PC-3 (cell line): ENCODE data around the gene C6. TPM values are rescaled to one million over a fixed set of nuclear protein-coding genes. Genes with fewer than 3 reads are reported as not detected.

Experiments used
- ATAC-seq: fragments of 200-7000 bp; cut with Tn5 transposase; 2 replicates; pipeline ENCODE4 v1.9.1; 2020; ENCODE audit warnings: mild to moderate bottlenecking, moderate library complexity
- BruUV-seq: library from RNA; stranded (reverse); fragments of 400-500 nt; replicated peaks from 2 replicates; lab custom pipeline; 2021; lab: Mats Ljungman, UMichigan
- CTCF ChIA-PET: fragments of 300-600 bp; sonication (Branson Sonifier 250); formaldehyde crosslinking; loops from one replicate; lab custom pipeline; 2022; ENCODE audit warnings: antibody characterized with exemption; lab: Charles Lee
- POLR2A ChIA-PET: fragments of 300-600 bp; sonication (Branson Sonifier 250); formaldehyde crosslinking; loops from one replicate; lab custom pipeline; 2022; ENCODE audit warnings: antibody characterized with exemption; ENCODE audit not compliant: unreplicated experiment; lab: Charles Lee
- DNase-seq: peaks from one replicate; pipeline ENCODE4 v3.0.0-alpha.2; 2015
- H2AFZ ChIP-seq: fragments of 300-600 bp; sonication (generic); 2 replicates; pipeline ENCODE4 v1.6.0; 2016; ENCODE audit warnings: antibody characterized with exemption, low read length
- H3F3A ChIP-seq: fragments of 300-600 bp; sonication (generic); one replicate; pipeline ENCODE4 v1.6.0; 2017; ENCODE audit warnings: antibody characterized with exemption, low read length, control low read depth, mild to moderate bottlenecking; ENCODE audit not compliant: unreplicated experiment
- H3K27ac ChIP-seq: fragments of 300-600 bp; sonication (generic); 2 replicates; pipeline ENCODE4 v1.5.1; 2016; ENCODE audit warnings: mild to moderate bottlenecking, low read length
- H3K27me3 ChIP-seq: fragments of 300-600 bp; sonication (generic); 2 replicates; pipeline ENCODE4 v1.6.1; 2016; ENCODE audit warnings: low read length, mixed read lengths
- H3K36me3 ChIP-seq: fragments of 300-600 bp; sonication (generic); 2 replicates; pipeline ENCODE4 v1.6.1; 2016; ENCODE audit warnings: low read depth, mixed run types, low read length, mixed read lengths
- H3K4me1 ChIP-seq: fragments of 300-600 bp; sonication (generic); 2 replicates; pipeline ENCODE4 v1.5.1; 2016; ENCODE audit warnings: low read length; ENCODE audit not compliant: insufficient read depth
- H3K4me2 ChIP-seq: fragments of 300-600 bp; sonication (generic); 2 replicates; pipeline ENCODE4 v1.6.0; 2016; ENCODE audit warnings: low read length
- H3K4me3 ChIP-seq: fragments of 300-600 bp; sonication (generic); 2 replicates; pipeline ENCODE4 v1.5.1; 2016; ENCODE audit warnings: mild to moderate bottlenecking, low read length, mixed read lengths
- H3K79me2 ChIP-seq: fragments of 300-600 bp; sonication (generic); 2 replicates; pipeline ENCODE4 v1.6.1; 2017; ENCODE audit warnings: low read length, mixed read lengths
- H3K9ac ChIP-seq: fragments of 300-600 bp; sonication (generic); 2 replicates; pipeline ENCODE4 v1.6.0; 2016; ENCODE audit warnings: mild to moderate bottlenecking, low read length
- H3K9me2 ChIP-seq: fragments of 300-600 bp; sonication (generic); replicated peaks from 2 replicates; pipeline ENCODE4 v1.6.1; 2016; ENCODE audit warnings: mixed run types, low read length, mixed read lengths
- H3K9me3 ChIP-seq: fragments of 300-600 bp; sonication (generic); 2 replicates; pipeline ENCODE4 v1.6.1; 2016; ENCODE audit warnings: low read length, mixed read lengths
- H4K20me1 ChIP-seq: fragments of 300-600 bp; sonication (generic); 2 replicates; pipeline ENCODE4 v1.6.1; 2016; ENCODE audit warnings: low read length, mixed read lengths
- EZH2 ChIP-seq: fragments of 300-600 bp; sonication (generic); IDR thresholded peaks from one replicate; pipeline ENCODE4 v1.6.1; 2017; ENCODE audit warnings: antibody characterized with exemption, mild to moderate bottlenecking, low read length; ENCODE audit not compliant: unreplicated experiment
- EZH2phosphoT487 ChIP-seq: fragments of 300-600 bp; sonication (generic); IDR thresholded peaks from 2 replicates; pipeline ENCODE4 v1.6.1; 2018; ENCODE audit warnings: mild to moderate bottlenecking, antibody characterized with exemption, low read length, borderline replicate concordance
- intact Hi-C: fragments of 100-400 bp; cut with micrococcal nuclease; formaldehyde crosslinking; loops from 2 replicates; pipeline ENCODE4 v1.9.0; 2023
- total RNA-seq: library from RNA; depleted of rRNA; stranded (reverse); fragments of >200 nt; gene quantifications from 2 replicates; pipeline ENCODE4 v1.2.3, GENCODE V29; 2014; rRNA removed
- TF ChIP-seq, protein P1 (sequence below): fragments of 300-600 bp; sonication (generic); conservative IDR thresholded peaks from 2 replicates; pipeline ENCODE4 v1.5.1; 2017; ENCODE audit warnings: antibody characterized with exemption, low read depth, mild to moderate bottlenecking, low read length

The C6 gene
- total RNA-seq, 1 experiment from 2014 or later = not detected

DNA sequence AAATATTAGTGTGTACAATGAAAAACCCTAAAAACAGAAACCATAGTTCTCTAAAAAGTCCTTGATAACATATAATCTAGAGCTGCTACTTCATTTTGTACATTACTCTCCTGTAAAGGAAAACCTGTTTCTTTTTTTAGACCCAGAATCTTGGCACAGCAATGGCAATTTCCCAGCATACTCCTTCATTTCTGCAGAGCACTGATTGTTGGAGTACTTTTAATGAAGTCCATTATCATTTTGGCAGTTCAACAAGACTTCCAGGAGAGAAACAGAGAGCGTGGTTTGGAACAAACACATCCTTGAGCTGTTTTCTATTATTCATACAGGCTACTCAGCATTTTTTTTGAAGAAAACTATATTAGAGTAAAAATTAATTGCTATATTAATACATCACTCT is 119.5 kb downstream of the C6 start:
- POLR2A ChIA-PET = no interaction called here

More for the DNA sequence above, 119.5 kb downstream of the C6 start:
- no peak for DNase-seq
- H3K9me2 ChIP-seq = no peaks in the 10 kb centered on the region
- H3K27ac ChIP-seq = no peak overlapping the region
- peaks cover 19% of the 10 kb centered on the region for H3K4me1 ChIP-seq
- no peaks in the 10 kb centered on the region for H3K36me3 ChIP-seq
- no peak for TF ChIP-seq EZH2
- no peak for TF ChIP-seq EZH2phosphoT487
- TF ChIP-seq, protein P1, sequence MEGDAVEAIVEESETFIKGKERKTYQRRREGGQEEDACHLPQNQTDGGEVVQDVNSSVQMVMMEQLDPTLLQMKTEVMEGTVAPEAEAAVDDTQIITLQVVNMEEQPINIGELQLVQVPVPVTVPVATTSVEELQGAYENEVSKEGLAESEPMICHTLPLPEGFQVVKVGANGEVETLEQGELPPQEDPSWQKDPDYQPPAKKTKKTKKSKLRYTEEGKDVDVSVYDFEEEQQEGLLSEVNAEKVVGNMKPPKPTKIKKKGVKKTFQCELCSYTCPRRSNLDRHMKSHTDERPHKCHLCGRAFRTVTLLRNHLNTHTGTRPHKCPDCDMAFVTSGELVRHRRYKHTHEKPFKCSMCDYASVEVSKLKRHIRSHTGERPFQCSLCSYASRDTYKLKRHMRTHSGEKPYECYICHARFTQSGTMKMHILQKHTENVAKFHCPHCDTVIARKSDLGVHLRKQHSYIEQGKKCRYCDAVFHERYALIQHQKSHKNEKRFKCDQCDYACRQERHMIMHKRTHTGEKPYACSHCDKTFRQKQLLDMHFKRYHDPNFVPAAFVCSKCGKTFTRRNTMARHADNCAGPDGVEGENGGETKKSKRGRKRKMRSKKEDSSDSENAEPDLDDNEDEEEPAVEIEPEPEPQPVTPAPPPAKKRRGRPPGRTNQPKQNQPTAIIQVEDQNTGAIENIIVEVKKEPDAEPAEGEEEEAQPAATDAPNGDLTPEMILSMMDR = no peak
- CTCF ChIA-PET = no interaction called here
- no peaks in the 10 kb centered on the region for H4K20me1 ChIP-seq
- no peak for ATAC-seq
- peaks cover 10% of the 10 kb centered on the region for H3F3A ChIP-seq
- intact Hi-C loops = no loop called here
- H3K4me2 ChIP-seq = no peak overlapping the region
- BruUV-seq = no TSS peak
- no peak overlapping the region for H3K4me3 ChIP-seq
- H3K9me3 ChIP-seq = no peaks in the 10 kb centered on the region
- no peak overlapping the region for H2AFZ ChIP-seq
- H3K27me3 ChIP-seq = no peaks in the 10 kb centered on the region
- no peaks in the 10 kb centered on the region for H3K79me2 ChIP-seq
- H3K9ac ChIP-seq = no peak overlapping the region

Other genes with a start within 250 kb of the C6 start
- gene MROH2B, start 142.2 kb downstream of the C6 start, total RNA-seq = 0.04 TPM in 1 of 2 replicates, not detected in the other